Cardiac septum (tissue), 1 donor: Measurements from ENCODE around the gene ZNF75A. TPM values are rescaled to one million over a fixed set of nuclear protein-coding genes. Genes with fewer than 3 reads are reported as not detected.
A peak's percentile ranks its signal among the peaks of the same experiment; 100 is the strongest.
"Not testable (repeated sequence)": the region's sequence is repeated elsewhere in the genome, so short reads cannot be mapped to it uniquely, and the experiment has no call there.

Experiments used
- DNase-seq: peaks from one replicate; pipeline ENCODE4 v3.0.0-alpha.2; 2020; ENCODE audit warnings: low spot score
- intact Hi-C: fragments of 100-400 bp; cut with DNase I; formaldehyde crosslinking; loops from one replicate; pipeline ENCODE4 v1.14.0; 2022
- long read RNA-seq: library from polyadenylated mRNA; unstranded; transcript quantifications from one replicate; pipeline ENCODE4 v2.0.0, GENCODE V29; 2021
- total RNA-seq: library from RNA; stranded (reverse); fragmentation: NEBNext Ultra II Directional; extraction: Animal tissue kit (Norgen Biotek cat#: 25700); gene quantifications from one replicate; pipeline ENCODE4 v1.2.1, GENCODE V29; 2021
- donor health status: DM: no; HTN: no; CAD: no.

The ZNF75A gene
- total RNA-seq: 21.3 TPM
- long read RNA-seq, partial matches to known transcripts: 7 of 28 reads
- long read RNA-seq, other reads (novel, unspliced or antisense): 16 of 28 reads

DNA sequence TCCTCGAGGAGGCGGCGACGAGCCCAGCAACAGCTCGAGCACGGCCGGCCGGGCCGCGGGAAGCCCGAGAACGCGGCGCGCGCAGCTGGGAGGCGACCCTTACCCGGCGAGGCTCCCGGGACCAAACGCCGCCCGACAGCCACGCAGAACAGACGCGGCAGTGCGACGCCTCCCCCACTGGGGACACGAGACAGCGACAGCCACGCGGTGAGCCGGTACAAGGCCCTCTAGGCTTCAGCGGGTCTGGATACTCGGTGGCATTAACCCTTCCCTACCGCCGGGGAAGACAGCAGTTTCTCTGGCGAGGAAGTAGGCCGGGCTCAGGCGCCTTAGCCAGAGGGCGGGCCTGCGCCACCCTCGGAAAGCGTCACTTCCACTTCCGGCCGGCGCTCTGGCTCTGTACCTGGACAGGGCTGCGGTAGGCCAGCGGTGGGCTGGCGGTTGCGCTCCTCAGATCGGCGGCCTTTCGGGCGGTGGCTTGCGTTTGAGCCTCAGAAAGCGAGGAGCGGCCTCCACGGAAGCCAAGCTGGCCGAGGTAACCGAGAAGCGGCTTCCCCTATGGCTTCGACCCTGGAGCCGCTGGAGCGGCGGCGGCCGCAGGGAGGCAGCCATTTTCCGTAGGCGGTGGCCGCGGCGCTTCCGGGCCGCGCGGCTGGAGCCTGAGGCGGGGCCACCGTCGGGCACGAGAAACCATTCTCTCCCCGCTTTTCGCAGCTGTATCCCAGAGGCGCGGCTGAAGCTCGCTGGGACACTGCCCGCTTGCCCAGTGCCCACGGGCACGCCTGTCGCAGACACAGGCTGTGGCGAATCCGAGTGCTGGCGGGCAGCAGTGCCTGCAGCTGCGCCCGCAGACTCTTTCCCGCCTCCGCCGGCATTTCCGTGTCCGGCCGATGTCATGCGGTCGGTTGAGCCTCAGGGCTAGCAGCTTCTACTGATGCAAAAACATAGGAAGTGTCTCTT is at the start of gene ZNF75A, which contains the start of gene TIGD7:
TSS of gene ZNF75A (plus strand) at position 389 of the 960 bp plus-strand sequence. CDS start 2,932 bp downstream, outside the sequence.
TSS of gene TIGD7 (minus strand) at position 322 of the 960 bp plus-strand sequence. CDS start 4,816 bp downstream, outside the sequence.
- intact Hi-C loops: loop anchor here (1.0 kb wide), 2 partner anchors 22 to 41 kb away; partner anchors contain the start of gene ZNF263
- peak; percentile 97 for DNase-seq

DNA sequence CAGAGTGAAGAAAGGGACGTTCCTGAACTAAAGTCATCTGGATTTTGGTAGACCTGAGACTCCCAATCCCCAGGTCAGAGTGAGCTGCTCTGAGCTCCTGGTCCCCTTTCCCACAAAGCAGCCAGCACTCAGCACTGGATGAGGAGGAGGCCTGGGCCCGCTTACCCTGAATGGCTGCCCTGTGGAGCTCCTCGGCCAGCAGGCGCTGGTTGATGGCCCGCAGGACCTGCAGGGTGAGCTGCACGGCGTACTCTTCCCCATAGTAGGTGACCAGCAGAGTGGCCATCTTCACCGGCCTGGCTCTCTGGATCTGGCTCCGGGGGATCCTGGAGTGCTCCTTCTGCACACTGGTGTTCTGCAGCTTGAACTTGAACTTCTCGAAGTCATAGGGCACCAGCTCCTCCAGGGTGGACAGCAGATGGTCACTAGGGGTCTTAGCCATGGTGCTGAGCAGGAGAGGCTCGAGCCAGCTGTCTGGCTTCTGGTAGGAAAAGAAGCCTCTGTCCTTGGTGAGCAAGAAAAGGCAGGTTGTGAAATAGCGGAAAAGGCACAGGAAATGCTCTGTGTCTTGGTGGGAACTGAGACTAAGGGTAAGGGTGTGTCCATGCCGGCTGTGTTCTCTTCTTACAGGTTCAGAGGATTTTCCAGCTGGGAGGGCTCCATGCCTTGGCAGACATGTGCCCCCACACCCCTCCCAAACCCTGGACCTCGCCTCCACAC is 49.0 kb upstream of the ZNF75A start, which contains the start of gene MEFV:
TSS of gene MEFV (minus strand) at position 488 of the 720 bp plus-strand sequence. CDS start at position 442, 46 bp downstream.
- intact Hi-C loops: no loop called here
- DNase-seq: peak; percentile 81

DNA sequence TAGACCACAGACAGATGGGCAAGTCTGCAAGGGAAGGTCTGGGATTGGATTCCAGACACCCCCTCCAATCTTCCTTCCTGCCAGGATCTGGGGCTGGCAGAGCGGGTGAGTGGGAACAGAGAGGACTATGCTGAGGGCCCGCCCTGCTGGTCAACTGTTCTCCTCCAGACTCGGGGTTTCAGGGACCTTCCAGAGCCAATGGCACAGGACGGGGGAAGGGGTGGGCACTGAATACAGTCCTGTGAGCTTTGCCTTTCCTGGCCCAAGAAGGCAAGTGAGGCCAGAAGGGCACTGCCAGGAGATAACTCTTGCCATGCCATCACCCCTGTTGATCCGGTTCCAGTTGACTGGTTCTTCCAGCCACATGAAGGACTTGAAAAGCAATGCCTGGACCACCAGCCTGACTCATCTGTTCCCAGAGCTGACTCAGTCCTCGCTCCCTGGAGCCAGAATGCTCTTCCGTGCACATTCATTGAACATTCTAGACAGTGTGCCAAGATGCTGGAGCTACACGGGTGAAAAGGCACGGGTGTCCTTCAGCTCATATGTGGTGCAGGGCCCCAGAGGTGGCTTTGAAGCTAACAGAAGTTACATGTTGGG is 48.3 kb upstream of the ZNF75A start:
- no peak for DNase-seq
- intact Hi-C loops: no loop called here

DNA sequence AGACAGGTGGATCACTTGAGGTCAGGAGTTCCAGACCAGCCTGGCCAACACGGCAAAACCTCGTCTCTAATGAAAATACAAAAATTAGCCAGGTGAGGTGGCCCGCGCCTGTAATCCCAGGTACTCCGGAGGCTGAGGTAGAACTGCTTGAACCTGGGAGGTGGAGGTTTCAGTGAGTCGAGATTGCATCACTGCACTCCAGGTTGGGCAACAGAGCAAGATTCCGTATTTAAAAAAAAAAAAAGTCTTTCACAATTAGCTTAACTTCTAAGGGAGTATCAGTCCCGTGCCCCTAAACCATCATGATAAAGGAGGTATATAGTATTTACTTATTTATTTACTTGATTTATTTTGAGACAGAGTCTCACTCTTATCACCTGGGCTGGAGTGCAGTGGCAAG is 45.5 kb upstream of the ZNF75A start:
- intact Hi-C loops: loop anchor here (5.0 kb wide), 1 partner anchor 242 kb away; the partner anchor contains the start of gene CLUAP1
- DNase-seq: peak; percentile 82

DNA sequence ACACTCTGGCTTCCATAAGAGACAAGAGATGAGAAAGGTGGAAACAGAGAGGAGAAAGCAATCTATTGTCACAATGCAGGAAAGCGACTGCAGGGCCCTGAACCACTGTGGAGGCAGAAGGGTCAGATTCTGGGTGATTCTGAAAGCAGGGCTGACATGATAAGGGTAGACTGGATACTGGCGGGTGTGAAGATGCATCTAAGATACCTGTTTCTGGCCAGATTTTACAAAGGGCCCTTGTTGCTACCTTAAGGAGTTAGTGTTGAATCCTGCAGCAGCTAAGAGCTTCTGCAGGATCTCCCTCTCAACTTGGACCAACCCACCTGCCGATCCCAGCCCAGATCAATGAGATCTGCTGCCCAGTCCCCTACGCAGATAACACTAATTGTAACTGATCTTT is 42.8 kb upstream of the ZNF75A start:
- intact Hi-C loops: loop anchor here (5.0 kb wide), 1 partner anchor 240 kb away; the partner anchor contains the start of gene CLUAP1
- DNase-seq: no peak

DNA sequence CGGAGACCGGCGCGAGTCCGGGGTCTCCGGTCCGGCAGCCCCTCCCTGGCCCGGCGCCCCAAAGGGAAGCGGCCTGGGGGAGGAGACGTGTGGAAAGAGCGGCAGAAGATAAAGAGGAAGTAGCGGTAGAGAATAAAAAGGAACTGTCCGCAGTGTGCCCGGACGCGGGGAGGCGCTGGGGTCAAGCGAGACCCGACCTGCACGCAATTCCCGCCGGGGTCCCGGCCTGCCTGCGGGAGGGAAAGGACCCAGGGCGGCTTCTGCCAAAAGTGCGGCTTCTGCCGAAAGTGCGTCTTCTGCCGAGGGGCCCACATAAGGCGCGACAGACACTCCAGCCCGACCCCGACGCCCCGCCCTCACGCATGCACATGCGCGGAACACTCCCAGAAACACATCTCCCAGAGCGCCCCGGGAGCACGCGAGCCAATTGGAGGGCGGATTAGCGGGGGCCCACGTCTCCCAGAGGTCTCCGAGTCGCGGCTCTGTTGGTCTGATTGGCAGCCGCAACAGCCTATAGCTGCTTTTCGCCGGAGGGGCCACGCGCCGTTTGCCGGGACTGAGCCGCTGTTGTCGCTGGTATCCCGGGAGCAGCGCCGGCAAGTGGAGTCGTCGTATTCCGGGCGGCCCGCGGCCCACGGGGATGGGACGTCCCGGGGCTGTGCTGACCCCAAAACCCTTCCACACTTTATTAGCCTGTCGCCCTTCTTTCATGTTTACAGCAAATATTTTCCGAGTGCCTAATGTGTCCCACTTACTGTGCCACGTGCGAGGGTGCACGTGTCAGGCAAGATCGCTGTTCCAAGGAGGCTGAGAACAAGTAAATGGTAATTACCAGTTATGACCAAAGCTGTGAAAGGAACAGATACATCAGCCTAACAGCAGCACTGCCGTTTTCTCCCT is 40.9 kb upstream of the ZNF75A start:
- DNase-seq: peak; percentile 98
- intact Hi-C loops: loop anchor here (1.0 to 5.0 kb wide), 3 partner anchors 19 to 238 kb away; partner anchors contain the start of genes CLUAP1, TIGD7, ZNF263 and ZNF75A

DNA sequence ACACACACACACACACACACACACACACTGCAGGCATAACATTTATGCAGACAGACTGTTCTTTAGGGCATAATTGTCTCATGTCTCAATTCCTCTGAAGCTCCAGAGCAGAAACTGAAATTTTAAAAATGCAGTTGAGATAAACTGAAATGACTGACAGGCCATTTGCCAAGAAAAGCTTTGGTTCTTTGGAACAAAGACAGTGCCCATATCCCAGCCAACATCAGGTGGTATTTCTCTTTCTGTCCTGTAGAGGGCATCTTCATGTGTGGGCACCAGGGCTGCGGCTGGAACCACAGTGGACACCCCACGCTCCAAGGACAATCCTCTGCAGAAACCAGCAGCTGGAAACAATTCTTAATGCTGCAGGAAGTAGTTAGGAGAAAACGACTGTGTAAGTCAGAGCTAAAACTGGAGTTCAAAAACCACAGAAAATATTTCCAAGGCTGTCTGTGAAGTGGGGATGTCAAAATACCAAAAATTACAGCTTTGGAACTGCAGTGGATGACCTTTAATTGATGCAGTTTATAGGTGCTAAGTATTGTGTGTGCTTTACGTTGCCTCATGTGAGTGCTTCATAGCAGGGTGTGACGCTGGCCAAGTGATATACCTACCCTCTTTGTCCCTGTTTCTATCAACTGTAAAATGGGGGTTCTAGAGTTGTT is 38.3 kb upstream of the ZNF75A start:
- intact Hi-C loops: no loop called here
- DNase-seq: no peak

DNA sequence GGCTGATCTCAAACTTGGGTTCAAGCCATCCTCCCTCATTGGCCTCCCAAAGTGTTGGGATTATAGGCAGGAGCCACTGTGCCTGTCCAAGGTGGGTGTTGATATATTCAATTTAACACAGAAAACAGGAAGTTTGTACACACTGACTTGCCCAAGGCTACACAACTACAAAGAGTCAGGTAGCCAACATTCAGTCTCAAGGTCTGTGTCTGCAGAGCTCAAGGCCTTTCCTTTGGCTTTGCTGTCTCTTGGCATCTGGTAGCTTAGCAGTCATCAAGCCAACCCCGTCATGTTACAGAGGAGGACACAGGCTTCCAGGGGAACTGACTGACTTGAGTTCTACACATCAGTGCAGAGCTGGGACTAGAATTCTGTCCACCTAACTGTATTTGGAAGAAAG is 37.0 kb upstream of the ZNF75A start:
- intact Hi-C loops: no loop called here
- DNase-seq: no peak

DNA sequence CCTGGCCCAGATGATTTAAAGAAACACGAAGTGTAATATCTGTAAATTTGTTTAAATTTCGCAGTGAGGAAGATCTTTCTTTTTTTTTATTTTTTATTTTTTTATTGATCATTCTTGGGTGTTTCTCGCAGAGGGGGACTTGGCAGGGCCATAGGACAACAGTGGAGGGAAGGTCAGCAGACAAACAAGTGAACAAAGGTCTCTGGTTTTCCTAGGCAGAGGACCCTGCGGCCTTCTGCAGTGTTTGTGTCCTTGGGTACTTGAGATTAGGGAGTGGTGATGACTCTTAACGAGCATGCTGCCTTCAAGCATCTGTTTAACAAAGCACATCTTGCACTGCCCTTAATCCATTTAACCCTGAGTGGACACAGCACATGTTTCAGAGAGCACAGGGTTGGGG is 34.6 kb upstream of the ZNF75A start:
- intact Hi-C loops, DNase-seq: not testable (repeated sequence)

DNA sequence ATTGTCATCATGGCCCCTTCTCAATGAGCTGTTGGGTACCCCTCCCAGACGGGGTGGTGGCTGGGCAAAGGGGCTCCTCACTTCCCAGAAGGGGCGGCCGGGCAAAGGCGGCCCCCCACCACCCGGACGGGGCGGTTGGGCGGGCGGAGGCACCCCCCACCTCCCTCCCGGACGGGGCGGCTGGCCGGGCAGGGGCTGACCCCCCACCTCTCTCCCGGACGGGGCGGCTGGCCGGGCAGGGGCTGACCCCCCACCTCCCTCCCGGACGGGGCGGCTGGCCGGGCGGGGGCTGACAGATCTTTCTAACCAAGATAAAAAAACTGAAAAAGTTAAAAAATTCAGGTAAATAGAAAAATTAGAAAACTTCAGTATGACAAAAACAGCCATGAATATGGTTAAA is 34.0 kb upstream of the ZNF75A start:
- DNase-seq, intact Hi-C loops: not testable (repeated sequence)

DNA sequence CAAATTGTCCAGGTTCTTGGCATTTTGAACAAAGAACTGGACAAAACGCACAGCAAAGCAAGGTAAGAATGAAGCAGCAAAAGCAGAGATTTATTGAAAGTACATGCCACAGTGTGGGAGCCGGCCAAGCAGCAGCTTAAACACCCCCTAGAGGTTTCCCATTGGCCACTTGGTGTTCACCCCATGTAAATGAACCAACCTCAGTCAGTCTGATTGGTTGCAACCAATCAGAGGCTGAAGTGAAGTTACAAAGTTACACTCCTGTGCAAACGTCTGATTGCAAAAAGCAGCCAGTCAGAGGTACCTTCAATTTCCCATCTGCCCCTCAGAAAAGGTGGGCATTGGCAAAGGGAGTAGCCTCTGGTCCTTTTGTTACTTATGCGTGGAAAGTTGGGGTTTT is 30.8 kb upstream of the ZNF75A start:
- intact Hi-C loops: no loop called here
- DNase-seq: no peak

DNA sequence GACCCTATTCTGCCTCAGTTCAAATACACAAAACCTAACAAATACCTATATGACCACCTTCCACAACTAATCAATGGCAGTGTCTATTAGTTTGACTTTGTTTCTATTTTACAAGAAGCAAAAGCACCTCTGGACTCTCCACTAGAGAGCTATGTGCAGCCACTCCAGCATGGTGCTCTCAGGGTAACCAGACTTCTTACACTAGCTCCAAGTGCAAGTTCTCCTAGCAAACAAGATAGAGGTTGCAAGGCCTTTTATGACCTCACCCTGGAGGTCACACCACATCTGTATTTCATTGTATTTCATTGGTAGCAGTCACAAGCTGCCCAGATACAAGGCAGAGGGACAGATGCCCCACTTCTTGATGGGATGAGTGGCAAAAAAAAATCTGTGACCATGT is 30.4 kb upstream of the ZNF75A start:
- intact Hi-C loops: no loop called here
- DNase-seq: no peak

DNA sequence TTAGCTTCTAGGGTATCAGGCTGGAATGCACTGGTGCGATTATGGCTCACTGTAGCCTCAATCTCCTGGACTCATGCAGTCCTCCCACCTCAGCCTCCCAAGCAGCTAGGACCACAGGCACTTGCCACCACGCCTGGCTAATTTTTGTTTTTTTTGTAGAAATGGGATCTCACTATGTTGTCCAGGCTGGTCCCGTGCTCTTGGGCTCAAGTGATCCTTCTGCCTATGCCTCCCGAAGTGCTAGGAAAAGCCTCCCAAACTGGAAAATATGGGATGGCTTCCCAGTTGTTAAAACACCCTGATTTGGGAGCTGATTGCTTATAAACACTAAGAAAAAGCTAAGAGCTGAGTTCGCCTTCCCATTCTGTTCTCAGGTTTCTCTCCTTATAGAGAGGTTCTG is 28.6 kb upstream of the ZNF75A start:
- intact Hi-C loops: no loop called here

DNA sequence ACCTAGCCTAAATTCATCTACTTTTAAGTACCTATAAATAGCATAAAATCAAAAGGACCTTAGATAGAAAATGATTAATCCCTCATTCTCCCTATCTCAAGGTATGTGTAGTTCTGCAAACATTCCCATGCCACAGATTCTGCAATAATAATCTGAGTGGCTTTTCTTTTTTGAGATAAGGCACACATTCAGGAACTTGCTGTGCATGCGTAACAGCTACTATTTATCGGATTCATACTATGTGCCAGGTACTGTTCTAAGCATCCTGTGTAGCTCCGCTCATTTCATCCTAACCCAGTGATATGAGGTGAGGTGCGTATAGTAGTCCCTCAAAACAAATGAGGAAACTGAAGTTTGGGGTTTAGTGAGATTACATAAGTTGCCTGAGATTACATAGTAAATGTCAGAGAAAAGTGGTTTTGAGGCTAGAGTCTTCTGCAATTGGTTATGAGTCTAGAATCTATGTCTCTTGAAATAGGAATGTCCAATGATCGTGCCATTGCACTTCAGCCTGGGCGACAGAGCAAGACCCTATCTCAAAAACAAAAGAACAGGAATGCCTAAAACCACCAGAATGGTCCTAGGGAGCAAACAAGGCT is 24.0 kb upstream of the ZNF75A start:
- intact Hi-C loops: loop anchor here (5.0 kb wide), 1 partner anchor 176 kb away; no protein-coding TSS in a partner anchor
- DNase-seq: no peak

More for the DNA sequence above, 28.6 kb upstream of the ZNF75A start:
- DNase-seq: no peak

DNA sequence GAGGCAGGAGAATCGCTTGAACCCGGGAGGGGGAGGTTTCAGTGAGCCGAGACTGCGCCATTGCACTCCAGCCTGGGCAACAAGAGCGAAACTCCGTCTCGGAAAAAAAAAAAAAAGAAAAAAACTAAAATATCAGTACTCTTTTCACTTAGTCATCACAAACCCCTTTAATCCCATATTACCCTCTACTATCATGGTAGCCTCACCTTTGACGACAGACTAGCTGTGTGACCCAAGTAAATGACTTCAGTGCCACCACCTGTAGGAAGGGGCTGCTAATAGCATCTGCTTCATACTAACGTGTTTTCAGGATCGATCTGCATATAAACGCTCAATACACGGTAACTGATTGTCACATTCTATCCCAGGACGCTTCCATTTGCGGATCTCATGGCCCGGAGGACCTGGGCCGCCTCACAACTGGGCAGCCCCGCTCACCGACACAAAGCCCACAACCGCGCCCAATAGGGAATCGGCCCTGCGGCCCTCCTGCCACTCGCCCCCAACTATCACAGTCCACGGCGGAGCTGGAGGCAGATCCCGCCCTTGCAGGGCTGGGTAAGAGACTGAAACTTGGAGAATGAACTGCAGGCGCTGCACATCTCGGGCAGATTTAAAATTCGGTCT is 23.1 kb upstream of the ZNF75A start:
- intact Hi-C loops: loop anchor here (2.0 to 5.0 kb wide), 2 partner anchors 119 to 175 kb away; partner anchors contain the start of genes ZNF174 and ZSCAN32
- no peak for DNase-seq

DNA sequence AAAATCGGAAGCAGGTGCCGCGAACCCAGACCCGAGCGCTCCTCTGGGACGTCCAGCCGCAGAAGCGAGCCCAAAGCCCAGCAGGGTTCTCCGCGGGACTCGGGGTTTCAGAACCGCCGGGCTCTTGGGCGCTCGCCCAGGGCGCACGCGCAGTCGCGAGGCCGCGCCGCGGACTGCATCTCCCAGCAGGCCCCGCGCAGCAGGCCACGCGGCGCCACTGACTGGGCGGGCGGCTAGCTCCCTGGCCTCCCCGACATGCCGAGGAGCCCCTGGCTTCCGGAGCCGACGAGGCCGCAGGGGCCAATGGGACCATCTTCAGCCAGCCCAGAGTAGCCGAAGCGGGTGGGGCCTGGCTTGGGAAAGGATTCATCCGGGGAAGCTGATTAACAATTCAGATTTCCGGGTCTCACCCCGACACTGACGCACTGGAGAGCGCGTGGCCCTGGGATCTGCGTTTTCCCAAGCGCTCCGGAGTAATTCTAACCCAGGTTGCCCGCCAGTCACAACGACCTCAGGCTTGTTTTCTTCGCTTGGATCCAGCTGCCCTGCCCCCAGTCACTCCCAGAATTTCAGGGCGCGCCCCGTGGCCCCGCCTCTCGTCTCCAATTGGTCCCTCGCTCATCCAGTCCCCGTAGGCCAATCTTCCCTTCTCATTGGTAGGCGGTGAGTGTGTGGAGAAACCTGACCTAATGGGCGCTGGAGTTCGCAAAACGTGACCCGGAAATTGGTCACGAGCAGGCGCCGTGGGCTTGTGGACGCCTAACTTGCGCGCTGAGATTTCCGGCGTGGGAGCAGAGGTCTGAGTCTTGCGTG is 22.4 kb upstream of the ZNF75A start, which contains the start of gene ZNF263:
TSS of gene ZNF263 (plus strand) at position 762 of the 813 bp plus-strand sequence. CDS start 328 bp downstream, outside the sequence.
- peak; percentile 98 for DNase-seq
- intact Hi-C loops: loop anchor here (1.0 to 5.0 kb wide), 4 partner anchors 19 to 174 kb away; partner anchors contain the start of genes TIGD7, ZNF174, ZNF75A and ZSCAN32
